ENCODE results near the gene COX10.

GRCh38 chr17:14157822-14158221 lies 88.5 kb downstream of the COX10 start:
- TF ChIP-seq SPI1 (IDR thresholded peaks at IDR 0.05; ENCODE audit: low read depth, low read length) (no peak), POLR2A (IDR thresholded peaks at IDR 0.05; ENCODE audit: low read depth, low read length) (no peak), POLR2AphosphoS5 (IDR thresholded peaks at IDR 0.05; ENCODE audit: low read depth, low read length) (no peak), PAX5 (IDR thresholded peaks at IDR 0.05; ENCODE audit: insufficient read depth, low read length, severe bottlenecking) (no peak)

Data from GM12891 (cell line).